ENCODE data around the gene SHROOM3.
A peak's percentile ranks its signal among the peaks of the same experiment; 100 is the strongest.

Gene SHROOM3

GRCh38 chr4:76570141-76570973, 135.3 kb downstream of the SHROOM3 start:
- DNase-seq (ENCODE audit: low read depth) = no peak

GRCh38 chr4:76571274-76571673, 136.2 kb downstream of the SHROOM3 start:
- no peak for DNase-seq (ENCODE audit: low read depth)

GRCh38 chr4:76572224-76572623, 137.2 kb downstream of the SHROOM3 start:
- no peak for DNase-seq (ENCODE audit: low read depth)

GRCh38 chr4:76576824-76577223, 141.8 kb downstream of the SHROOM3 start:
- no peak for DNase-seq (ENCODE audit: low read depth)

GRCh38 chr4:76578002-76578560, 143.1 kb downstream of the SHROOM3 start:
- no peak for DNase-seq (ENCODE audit: low read depth)

- no peak for DNase-seq (ENCODE audit: low read depth)
Measured at GRCh38 chr4:76579596-76580375, 144.8 kb downstream of the SHROOM3 start.

- DNase-seq (ENCODE audit: low read depth) = no peak
Measured at GRCh38 chr4:76581077-76581962, 146.3 kb downstream of the SHROOM3 start.

GRCh38 chr4:76582074-76582816, 147.2 kb downstream of the SHROOM3 start:
- no peak for DNase-seq (ENCODE audit: low read depth)

- DNase-seq (ENCODE audit: low read depth) = no peak
Measured at GRCh38 chr4:76582817-76583087, 147.7 kb downstream of the SHROOM3 start.

- DNase-seq (ENCODE audit: low read depth) = no peak
Measured at GRCh38 chr4:76584241-76585152, 149.5 kb downstream of the SHROOM3 start.

- no peak for DNase-seq (ENCODE audit: low read depth)
Measured at GRCh38 chr4:76585272-76585671, 150.2 kb downstream of the SHROOM3 start.

- DNase-seq (ENCODE audit: low read depth) = no peak
Measured at GRCh38 chr4:76585897-76586360, 150.9 kb downstream of the SHROOM3 start.

- no peak for DNase-seq (ENCODE audit: low read depth)
Measured at GRCh38 chr4:76588274-76588673, 153.2 kb downstream of the SHROOM3 start.

- no peak for DNase-seq (ENCODE audit: low read depth)
Measured at GRCh38 chr4:76589402-76589801, 154.4 kb downstream of the SHROOM3 start.

- DNase-seq (ENCODE audit: low read depth) = peak; percentile 45
Measured at GRCh38 chr4:76589872-76590797, 155.1 kb downstream of the SHROOM3 start.

GRCh38 chr4:76590798-76591281, 155.8 kb downstream of the SHROOM3 start:
- DNase-seq (ENCODE audit: low read depth) = no peak

GRCh38 chr4:76591992-76592391, 157.0 kb downstream of the SHROOM3 start:
- DNase-seq (ENCODE audit: low read depth) = no peak

- DNase-seq (ENCODE audit: low read depth) = no peak
Measured at GRCh38 chr4:76592460-76592859, 157.4 kb downstream of the SHROOM3 start.

GRCh38 chr4:76594173-76594572, 159.1 kb downstream of the SHROOM3 start:
- no peak for DNase-seq (ENCODE audit: low read depth)
